ENCODE measurements around the gene MICAL3.

DNA sequence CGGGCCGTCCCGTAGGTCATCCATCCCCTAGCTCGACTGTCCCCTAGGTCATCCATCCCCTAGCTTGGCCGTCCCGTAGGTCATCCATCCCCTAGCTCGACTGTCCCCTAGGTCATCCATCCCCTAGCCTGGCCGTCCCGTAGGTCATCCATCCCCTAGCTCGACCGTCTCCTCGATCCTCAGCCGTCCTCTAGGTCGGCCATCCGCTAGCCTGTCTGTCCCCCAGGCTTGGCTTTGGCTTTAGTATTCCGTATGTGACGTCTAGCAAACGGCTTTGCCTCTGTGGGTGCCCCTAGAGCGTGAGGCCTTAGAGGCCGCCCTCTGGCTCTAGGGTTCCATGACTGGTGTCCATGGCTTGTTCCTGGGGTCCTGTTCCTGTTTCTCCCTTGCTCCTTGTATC lies 209.5 kb downstream of the MICAL3 start:
- no peak for TF ChIP-seq EP300 (IDR thresholded peaks at IDR 0.05)
- TF ChIP-seq, protein P1, sequence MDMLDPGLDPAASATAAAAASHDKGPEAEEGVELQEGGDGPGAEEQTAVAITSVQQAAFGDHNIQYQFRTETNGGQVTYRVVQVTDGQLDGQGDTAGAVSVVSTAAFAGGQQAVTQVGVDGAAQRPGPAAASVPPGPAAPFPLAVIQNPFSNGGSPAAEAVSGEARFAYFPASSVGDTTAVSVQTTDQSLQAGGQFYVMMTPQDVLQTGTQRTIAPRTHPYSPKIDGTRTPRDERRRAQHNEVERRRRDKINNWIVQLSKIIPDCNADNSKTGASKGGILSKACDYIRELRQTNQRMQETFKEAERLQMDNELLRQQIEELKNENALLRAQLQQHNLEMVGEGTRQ (IDR thresholded peaks at IDR 0.05) = no peak
- TF ChIP-seq CTCF (IDR thresholded peaks at IDR 0.05) = no peak
- no peak for TF ChIP-seq POLR2A (IDR thresholded peaks at IDR 0.05; ENCODE audit: low read length)
- TF ChIP-seq CBX8 (IDR thresholded peaks at IDR 0.05) = no peak
